ENCODE measurements around the gene APOBEC3A. TPM values are rescaled to one million over a fixed set of nuclear protein-coding genes. Genes with fewer than 3 reads are reported as not detected.

APOBEC3A gene
- total and polyA plus RNA-seq, 2 of the 13 experiments (the other 11 are each of a cell fraction or from before 2014, with no cell fraction given), result not detected

- TF ChIP-seq HDAC6 (IDR thresholded peaks at IDR 0.05; ENCODE audit: low read depth, low read length) (no peak), ZNF773 (CRISPR knock-in tag; IDR thresholded peaks at IDR 0.05; ENCODE audit: borderline replicate concordance) (no peak), FOXP1 (IDR thresholded peaks at IDR 0.05) (no peak), FOXP1 (CRISPR knock-in tag; IDR thresholded peaks at IDR 0.05) (no peak), ZNF790 (CRISPR knock-in tag; IDR thresholded peaks at IDR 0.05; ENCODE audit: borderline replicate concordance) (no peak), HDAC2 (CRISPR knock-in tag; IDR thresholded peaks at IDR 0.05) (no peak), ETS1 (CRISPR knock-in tag; IDR thresholded peaks at IDR 0.05) (no peak), JUND (CRISPR knock-in tag; IDR thresholded peaks at IDR 0.05) (no peak), ZNF616 (CRISPR knock-in tag; IDR thresholded peaks at IDR 0.05; ENCODE audit: low read depth) (no peak), CCDC6 (CRISPR knock-in tag; IDR thresholded peaks at IDR 0.05) (0 out of 2 replicates have a peak, but pooled peaks have one; percentile 7), SNRNP70 (IDR thresholded peaks at IDR 0.05; ENCODE audit: low read depth, low read length) (no peak), ZNF607 (CRISPR knock-in tag; IDR thresholded peaks at IDR 0.05; ENCODE audit: borderline replicate concordance) (no peak), ZBTB10 (CRISPR knock-in tag; IDR thresholded peaks at IDR 0.05; ENCODE audit: borderline replicate concordance) (no peak), WIZ (CRISPR knock-in tag; IDR thresholded peaks at IDR 0.05) (no peak), KAT2B (IDR thresholded peaks at IDR 0.05; ENCODE audit: borderline replicate concordance, low read depth, low read length) (no peak), NCOA2 (CRISPR knock-in tag; IDR thresholded peaks at IDR 0.05) (no peak), ZNF703 (CRISPR knock-in tag; IDR thresholded peaks at IDR 0.05; ENCODE audit: borderline replicate concordance) (no peak), ZNF598 (CRISPR knock-in tag; IDR thresholded peaks at IDR 0.05; ENCODE audit: borderline replicate concordance) (no peak), ZNF704 (CRISPR knock-in tag; IDR thresholded peaks at IDR 0.05; ENCODE audit: borderline replicate concordance) (no peak), KMT2B (CRISPR knock-in tag; IDR thresholded peaks at IDR 0.05) (0 out of 2 replicates have a peak, but pooled peaks have one; percentile 9), ZBTB3 (CRISPR knock-in tag; IDR thresholded peaks at IDR 0.05; ENCODE audit: borderline replicate concordance, low read depth) (no peak), BCL6 (CRISPR knock-in tag; IDR thresholded peaks at IDR 0.05) (no peak), ETV6 (CRISPR knock-in tag; conservative IDR thresholded peaks at IDR 0.05) (no peak), ZNF264 (CRISPR knock-in tag; IDR thresholded peaks at IDR 0.05) (no peak), ZNF678 (CRISPR knock-in tag; IDR thresholded peaks at IDR 0.05) (no peak)
Measured at GRCh38 chr22:38923463-38924346, 33.7 kb upstream of the APOBEC3A start (continued).
